Measurements from ENCODE around the gene CAPN5.
"Not testable (repeated sequence)": the region's sequence is repeated elsewhere in the genome, so short reads cannot be mapped to it uniquely, and the experiment has no call there.

The CAPN5 gene

DNA sequence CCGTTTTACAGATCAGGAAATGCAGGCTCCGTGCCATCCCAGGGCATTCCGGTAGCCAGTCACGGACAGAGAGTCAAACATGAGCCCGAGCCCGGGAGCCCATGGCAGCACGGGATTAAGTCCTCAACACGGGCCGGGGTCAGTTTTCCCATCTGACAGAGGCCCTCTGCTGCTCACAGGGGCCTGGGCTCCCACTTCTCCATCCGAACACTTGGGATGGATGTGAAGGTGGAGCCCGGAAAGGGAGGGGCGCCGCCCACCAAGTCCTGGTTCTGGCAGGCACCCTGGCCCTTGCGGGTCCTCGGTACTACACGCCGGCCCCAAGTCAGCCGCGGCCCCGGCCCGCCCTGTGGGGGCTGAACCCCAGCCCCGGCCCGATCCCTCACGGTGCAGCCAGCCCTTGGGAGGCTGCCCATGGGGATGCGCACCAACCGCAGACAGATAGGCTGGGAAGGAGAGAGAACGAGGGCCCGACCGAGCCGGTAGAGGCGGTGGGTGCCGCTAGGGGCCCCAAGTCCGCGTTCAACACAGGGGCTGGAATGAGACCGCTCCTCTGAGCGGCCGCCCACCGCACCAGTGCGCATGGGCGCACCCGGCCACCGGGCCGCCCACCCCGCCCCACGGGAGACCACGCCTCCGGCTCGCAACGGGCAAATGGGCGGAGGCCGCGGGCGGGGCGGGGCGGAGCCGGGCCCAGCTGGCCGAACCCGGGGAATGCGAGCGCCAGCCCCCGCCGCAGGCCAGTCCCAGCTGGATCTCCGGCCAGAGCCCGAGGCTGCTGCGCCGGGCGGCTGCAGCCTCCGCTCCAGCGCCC is at the start of gene CAPN5:
CAPN5 (plus strand) TSS at position 743 of the 814 bp plus-strand sequence. CDS start 17,916 bp downstream, outside the sequence.
- Mint-ChIP-seq H3K4me1 (ENCODE audit: low read depth) (peaks cover 5% of the 10 kb centered on the region), H3K4me3 (peak within 1 kb of the TSS; percentile 88), H3K27me3 (ENCODE audit: low read depth) (peaks cover 22% of the 10 kb centered on the region), H3K9me3 (no peaks in the 10 kb centered on the region), H3K27ac (no peak within 1 kb of the TSS), H3K36me3 (ENCODE audit: low read depth) (no peaks in the 10 kb centered on the region)
- DNase-seq (ENCODE audit: low spot score) = peak; percentile 87

DNA sequence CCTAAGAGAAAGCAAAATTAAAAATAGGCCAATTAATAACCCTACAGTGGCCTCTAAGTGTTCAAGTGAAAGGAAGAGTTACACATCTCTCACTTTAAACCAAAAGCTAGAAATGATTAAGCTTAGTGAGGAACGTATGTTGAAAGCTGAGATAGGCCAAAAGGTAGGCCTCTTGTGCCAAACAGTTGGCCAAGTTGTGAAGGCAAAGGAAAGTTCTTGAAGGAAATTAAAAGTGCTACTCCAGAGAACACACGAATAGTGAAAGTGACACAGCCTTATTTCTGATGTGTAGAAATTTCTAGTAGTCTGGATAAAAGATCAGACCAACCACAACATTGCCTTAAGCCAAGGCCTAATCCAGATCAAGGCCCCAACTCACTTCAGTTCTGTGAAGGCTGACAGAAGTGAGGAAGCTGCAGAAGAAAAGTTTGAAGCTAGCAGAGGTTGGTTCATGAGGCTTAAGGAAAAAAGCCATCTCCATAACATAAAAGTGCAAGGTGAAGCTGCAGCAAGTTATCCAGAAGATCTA is 48.3 kb upstream of the CAPN5 start:
- peaks cover 14% of the 10 kb centered on the region for H3K4me1 Mint-ChIP-seq (ENCODE audit: low read depth)
- H3K27ac Mint-ChIP-seq; DNase-seq (ENCODE audit: low spot score); H3K27me3 Mint-ChIP-seq (ENCODE audit: low read depth); H3K4me3 Mint-ChIP-seq; H3K9me3 Mint-ChIP-seq: not testable (repeated sequence)
- H3K36me3 Mint-ChIP-seq (ENCODE audit: low read depth) = peaks cover 20% of the 10 kb centered on the region

DNA sequence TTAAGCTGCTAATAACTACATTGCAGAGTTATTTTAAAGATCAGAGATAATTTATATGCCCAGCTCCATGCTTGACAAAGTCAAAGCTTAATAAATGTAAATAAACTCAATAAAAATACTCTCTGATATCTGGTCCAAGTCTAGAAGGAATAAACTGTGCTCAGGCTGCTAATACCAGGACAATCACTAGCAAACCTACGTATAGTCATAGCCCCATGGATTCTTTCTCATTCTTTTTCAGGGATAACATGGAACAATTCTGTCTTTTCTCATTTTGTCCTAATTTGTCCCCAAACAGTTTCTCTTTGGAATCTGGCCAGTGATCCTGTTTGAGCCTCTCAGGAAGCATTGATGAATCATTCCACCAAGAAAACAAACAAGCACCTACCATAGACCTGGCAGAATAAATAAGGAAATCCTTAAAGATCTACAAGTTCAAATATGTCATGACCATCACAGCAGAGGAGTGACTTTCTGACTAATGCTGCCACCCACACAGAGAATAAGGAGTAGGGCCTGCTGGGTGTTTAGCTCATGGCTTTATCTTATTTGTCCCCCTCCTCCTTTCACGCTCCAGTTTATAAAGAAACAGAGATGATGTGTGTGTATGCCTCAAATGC is 46.7 kb upstream of the CAPN5 start:
- H3K9me3 Mint-ChIP-seq = no peaks in the 10 kb centered on the region
- no peak overlapping the region for H3K27ac Mint-ChIP-seq
- H3K27me3 Mint-ChIP-seq (ENCODE audit: low read depth) = no peaks in the 10 kb centered on the region
- H3K36me3 Mint-ChIP-seq (ENCODE audit: low read depth) = peaks cover 20% of the 10 kb centered on the region
- H3K4me3 Mint-ChIP-seq = no peak overlapping the region
- no peak for DNase-seq (ENCODE audit: low spot score)
- peaks cover 14% of the 10 kb centered on the region for H3K4me1 Mint-ChIP-seq (ENCODE audit: low read depth)

DNA sequence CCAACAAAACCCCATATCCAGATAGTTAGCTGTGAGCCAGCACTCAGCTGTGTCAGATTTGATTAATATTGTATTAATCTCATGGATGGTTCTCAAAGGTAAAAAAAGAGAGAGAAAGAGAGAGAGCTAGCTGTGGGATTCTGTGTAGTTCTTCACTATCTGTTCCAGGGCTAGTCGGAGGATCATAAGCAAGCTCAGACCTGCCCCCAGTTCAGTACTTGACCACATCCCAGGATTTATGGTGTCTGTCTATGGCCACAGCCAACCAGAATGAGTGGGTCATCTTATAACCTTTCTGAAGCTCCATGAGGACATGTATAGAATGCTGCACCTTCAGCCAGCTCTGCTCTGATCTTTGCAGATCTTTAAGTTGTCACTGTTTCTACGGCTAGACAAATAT is 46.0 kb upstream of the CAPN5 start:
- no peaks in the 10 kb centered on the region for H3K9me3 Mint-ChIP-seq
- H3K36me3 Mint-ChIP-seq (ENCODE audit: low read depth) = peaks cover 20% of the 10 kb centered on the region
- H3K27ac Mint-ChIP-seq = no peak overlapping the region
- no peak for DNase-seq (ENCODE audit: low spot score)
- H3K4me1 Mint-ChIP-seq (ENCODE audit: low read depth) = peaks cover 14% of the 10 kb centered on the region
- H3K27me3 Mint-ChIP-seq (ENCODE audit: low read depth) = no peaks in the 10 kb centered on the region
- H3K4me3 Mint-ChIP-seq = no peak overlapping the region

DNA sequence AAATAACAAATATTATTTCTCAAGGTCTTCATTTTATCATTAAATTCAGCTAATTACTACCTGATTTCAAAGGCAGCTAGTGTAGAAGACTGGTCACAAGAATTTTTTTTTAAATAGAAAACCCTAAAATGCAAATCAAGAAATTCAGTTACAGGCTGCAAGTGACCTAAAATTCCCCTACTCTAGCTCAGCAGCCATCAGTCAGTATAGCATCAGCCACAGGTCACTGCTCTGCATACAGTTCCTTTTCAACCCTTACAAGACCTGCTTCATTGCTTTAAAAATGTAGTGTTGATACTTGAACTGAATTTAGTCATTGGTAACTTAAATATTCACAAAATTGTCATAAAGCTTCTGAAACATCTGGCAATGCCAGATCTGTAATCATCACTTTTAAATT is 42.0 kb upstream of the CAPN5 start:
- peaks cover 4% of the 10 kb centered on the region for H3K4me1 Mint-ChIP-seq (ENCODE audit: low read depth)
- no peak overlapping the region for H3K27ac Mint-ChIP-seq
- peaks cover 3% of the 10 kb centered on the region for H3K27me3 Mint-ChIP-seq (ENCODE audit: low read depth)
- peaks cover 2% of the 10 kb centered on the region for H3K36me3 Mint-ChIP-seq (ENCODE audit: low read depth)
- H3K4me3 Mint-ChIP-seq = no peak overlapping the region
- no peak for DNase-seq (ENCODE audit: low spot score)
- no peaks in the 10 kb centered on the region for H3K9me3 Mint-ChIP-seq

DNA sequence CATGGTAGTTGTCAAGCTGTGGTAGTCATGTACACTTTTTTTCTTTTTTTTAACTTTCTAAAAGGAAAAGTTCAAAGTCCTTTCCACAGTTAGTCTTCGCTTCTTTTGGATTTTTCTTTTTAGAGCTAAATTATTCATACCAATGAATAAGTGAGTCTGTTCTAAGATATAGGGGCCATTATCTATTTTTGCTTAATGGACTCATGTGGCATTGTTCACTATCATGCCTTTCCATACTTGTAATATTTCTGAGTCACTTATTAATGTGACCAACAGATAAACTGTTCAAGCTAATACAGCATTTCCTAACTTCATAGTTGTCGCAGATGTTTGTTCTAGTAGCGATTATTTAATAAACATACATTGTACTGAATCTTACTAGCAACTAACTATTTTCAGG is 40.5 kb upstream of the CAPN5 start:
- Mint-ChIP-seq H3K4me1 (ENCODE audit: low read depth) (peaks cover 4% of the 10 kb centered on the region), H3K4me3 (no peak overlapping the region), H3K9me3 (no peaks in the 10 kb centered on the region), H3K27ac (no peak overlapping the region), H3K27me3 (ENCODE audit: low read depth) (peaks cover 6% of the 10 kb centered on the region), H3K36me3 (ENCODE audit: low read depth) (no peaks in the 10 kb centered on the region)
- no peak for DNase-seq (ENCODE audit: low spot score)

DNA sequence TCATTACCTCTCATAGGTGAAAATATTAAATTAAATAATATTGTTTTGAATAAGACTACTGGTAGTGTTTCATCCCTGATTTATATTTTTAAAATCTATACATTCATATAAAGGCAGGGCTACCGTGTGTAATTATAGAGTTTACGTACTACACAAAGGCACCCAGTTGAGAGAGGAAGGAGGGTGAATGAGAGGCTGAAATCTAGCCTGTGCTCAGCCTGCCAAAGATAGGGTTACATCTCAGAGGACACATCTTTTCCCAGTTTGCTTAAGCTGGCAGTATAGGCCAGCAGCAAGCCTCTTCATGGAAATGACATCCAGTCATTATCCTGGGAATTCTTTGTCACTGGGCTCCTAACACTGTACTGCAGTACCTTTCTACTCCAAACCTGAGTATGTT is 40.0 kb upstream of the CAPN5 start:
- Mint-ChIP-seq H3K36me3 (ENCODE audit: low read depth) (no peaks in the 10 kb centered on the region), H3K27me3 (ENCODE audit: low read depth) (peaks cover 6% of the 10 kb centered on the region), H3K4me1 (ENCODE audit: low read depth) (peaks cover 4% of the 10 kb centered on the region), H3K9me3 (no peaks in the 10 kb centered on the region), H3K4me3 (no peak overlapping the region), H3K27ac (no peak overlapping the region)
- no peak for DNase-seq (ENCODE audit: low spot score)

DNA sequence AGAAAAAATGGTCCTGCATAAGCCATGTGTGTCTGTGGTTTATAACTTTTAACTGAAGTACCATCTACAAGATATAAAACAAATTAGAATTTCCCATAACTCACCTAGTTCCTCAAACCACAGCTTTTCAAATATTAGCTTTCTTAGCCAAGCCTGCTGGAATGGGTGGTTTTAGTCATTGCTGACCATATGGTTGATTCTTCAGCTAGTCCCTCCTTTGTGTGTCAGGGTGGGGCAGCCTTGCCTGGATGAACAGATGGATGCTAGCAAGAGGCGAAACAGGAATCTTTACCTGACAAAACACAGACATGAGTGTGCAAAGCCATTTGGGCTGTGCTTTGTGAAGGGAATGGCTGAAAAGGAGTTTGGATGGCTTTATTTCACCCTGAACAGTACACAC is 39.5 kb upstream of the CAPN5 start:
- Mint-ChIP-seq H3K4me1 (ENCODE audit: low read depth) (peaks cover 4% of the 10 kb centered on the region), H3K36me3 (ENCODE audit: low read depth) (no peaks in the 10 kb centered on the region), H3K27ac (no peak overlapping the region), H3K27me3 (ENCODE audit: low read depth) (peaks cover 6% of the 10 kb centered on the region), H3K4me3 (no peak overlapping the region), H3K9me3 (no peaks in the 10 kb centered on the region)
- no peak for DNase-seq (ENCODE audit: low spot score)

DNA sequence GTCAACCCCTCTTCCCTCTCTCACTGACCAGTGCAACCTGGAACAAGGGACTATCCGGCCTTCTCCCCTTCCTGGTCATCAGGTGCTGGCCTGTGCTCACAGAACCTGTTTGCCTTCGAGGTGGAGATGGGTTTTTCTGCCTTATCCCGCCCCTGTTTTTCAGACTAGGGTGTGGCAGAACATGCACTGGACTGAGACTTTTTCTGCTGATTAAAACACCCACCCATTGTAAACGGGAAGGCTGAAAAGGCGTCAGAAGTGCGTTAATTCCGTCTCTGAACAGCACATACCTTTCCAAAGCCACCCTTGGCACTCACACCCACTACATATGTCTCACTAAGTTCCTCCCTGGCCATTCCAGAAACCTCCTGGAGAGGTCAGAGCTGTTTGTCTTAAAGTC is 36.9 kb upstream of the CAPN5 start:
- H3K9me3 Mint-ChIP-seq = no peaks in the 10 kb centered on the region
- no peak for DNase-seq (ENCODE audit: low spot score)
- H3K36me3 Mint-ChIP-seq (ENCODE audit: low read depth) = no peaks in the 10 kb centered on the region
- H3K4me1 Mint-ChIP-seq (ENCODE audit: low read depth) = no peaks in the 10 kb centered on the region
- H3K27me3 Mint-ChIP-seq (ENCODE audit: low read depth) = peaks cover 6% of the 10 kb centered on the region
- no peak overlapping the region for H3K4me3 Mint-ChIP-seq
- no peak overlapping the region for H3K27ac Mint-ChIP-seq

DNA sequence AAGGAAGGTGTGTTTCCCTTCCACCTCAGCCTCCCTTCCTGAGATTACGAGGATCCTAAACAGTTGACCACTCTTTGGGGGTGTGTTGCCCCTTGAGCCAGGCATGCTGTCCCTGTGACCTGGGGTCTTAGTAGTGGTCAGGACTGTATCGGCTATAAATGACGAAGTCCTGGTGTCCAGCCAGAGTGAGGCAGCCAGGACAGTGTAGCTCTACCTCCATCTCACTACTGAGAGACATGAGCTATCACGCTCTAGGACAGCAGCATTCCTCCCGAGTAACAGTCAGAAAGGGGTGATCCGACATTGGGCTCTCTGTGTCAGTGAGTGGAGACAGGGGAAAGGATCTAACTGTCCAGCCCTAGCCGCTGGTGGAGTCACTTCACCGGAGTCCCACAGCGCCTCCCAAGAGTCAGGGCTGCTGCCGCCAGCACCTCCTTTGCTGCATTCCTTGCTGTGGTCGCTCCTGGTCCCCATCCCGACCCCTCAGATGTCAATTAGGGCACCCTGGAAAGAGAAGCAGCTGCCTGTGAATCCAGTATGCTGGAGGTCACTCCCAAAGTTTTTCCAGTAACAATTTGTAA is 35.8 kb upstream of the CAPN5 start:
- Mint-ChIP-seq H3K9me3 (no peaks in the 10 kb centered on the region), H3K27me3 (ENCODE audit: low read depth) (peaks cover 9% of the 10 kb centered on the region), H3K4me3 (no peak overlapping the region), H3K4me1 (ENCODE audit: low read depth) (no peaks in the 10 kb centered on the region), H3K36me3 (ENCODE audit: low read depth) (no peaks in the 10 kb centered on the region), H3K27ac (no peak overlapping the region)
- no peak for DNase-seq (ENCODE audit: low spot score)

DNA sequence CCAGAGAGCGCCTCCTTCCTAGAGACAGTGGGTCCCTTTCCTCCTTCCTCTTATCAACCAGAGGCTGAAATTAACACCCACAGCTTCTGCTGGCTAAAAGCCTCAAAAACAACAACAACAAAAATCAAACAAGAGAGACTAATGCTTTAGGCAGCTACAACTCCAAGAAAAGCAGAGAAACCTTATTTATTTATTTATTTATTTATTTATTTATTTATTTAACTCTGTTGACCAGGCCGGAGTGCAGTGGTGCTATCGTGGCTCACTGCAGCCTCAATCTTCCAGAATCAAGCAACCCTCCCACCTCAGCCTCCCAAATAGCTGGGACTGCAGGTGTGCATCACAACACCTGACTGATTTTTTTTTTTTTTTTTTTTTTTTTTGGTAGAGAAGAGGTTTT is 35.2 kb upstream of the CAPN5 start:
- Mint-ChIP-seq H3K9me3 (no peaks in the 10 kb centered on the region), H3K36me3 (ENCODE audit: low read depth) (no peaks in the 10 kb centered on the region), H3K4me1 (ENCODE audit: low read depth) (no peaks in the 10 kb centered on the region), H3K27ac (no peak overlapping the region), H3K4me3 (no peak overlapping the region), H3K27me3 (ENCODE audit: low read depth) (peaks cover 9% of the 10 kb centered on the region)
- DNase-seq (ENCODE audit: low spot score) = no peak

DNA sequence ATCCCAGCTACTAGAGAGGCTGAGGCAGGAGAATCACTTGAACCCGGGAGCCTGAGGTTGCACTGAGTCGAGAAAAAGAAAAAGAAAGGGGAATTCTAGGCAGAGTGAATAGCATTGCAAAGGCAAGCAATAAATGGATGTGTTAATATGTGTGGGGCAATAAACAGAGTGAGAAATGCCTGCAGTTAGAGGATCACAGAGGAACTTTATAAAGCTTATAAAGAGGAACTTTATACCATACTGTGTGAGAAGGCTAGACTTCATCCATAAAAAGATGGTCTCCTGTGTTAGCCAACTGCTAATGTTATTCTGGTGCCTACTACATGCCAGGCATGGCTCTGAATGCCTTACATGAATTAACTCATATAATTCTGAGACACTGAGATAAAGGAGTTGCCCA is 31.7 kb upstream of the CAPN5 start:
- H3K4me3 Mint-ChIP-seq = no peak overlapping the region
- DNase-seq (ENCODE audit: low spot score) = no peak
- H3K27me3 Mint-ChIP-seq (ENCODE audit: low read depth) = peaks cover 30% of the 10 kb centered on the region
- H3K4me1 Mint-ChIP-seq (ENCODE audit: low read depth) = peaks cover 4% of the 10 kb centered on the region
- H3K36me3 Mint-ChIP-seq (ENCODE audit: low read depth) = no peaks in the 10 kb centered on the region
- no peak overlapping the region for H3K27ac Mint-ChIP-seq
- no peaks in the 10 kb centered on the region for H3K9me3 Mint-ChIP-seq

DNA sequence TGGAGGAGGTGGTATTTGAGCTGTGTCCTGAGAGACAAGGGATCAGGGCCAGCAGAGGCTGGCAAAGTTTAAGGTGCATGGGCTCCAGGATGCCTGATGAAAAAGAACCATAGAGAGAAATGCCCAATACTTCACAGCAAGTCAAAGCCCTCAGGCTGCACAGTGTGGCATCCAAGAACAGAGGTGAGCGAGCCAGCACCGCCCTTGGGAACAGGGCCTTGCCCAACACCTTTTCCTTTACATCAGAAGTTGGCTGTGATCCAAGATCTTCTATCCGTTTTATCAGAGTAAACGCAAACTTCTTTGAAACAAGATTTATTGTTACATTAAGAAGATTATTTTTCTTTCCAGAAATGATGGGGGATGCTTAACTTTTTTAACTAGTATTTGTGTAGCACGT is 31.2 kb upstream of the CAPN5 start:
- H3K4me3 Mint-ChIP-seq = no peak overlapping the region
- H3K9me3 Mint-ChIP-seq = no peaks in the 10 kb centered on the region
- no peaks in the 10 kb centered on the region for H3K36me3 Mint-ChIP-seq (ENCODE audit: low read depth)
- H3K27me3 Mint-ChIP-seq (ENCODE audit: low read depth) = peaks cover 29% of the 10 kb centered on the region
- H3K27ac Mint-ChIP-seq = no peak overlapping the region
- peaks cover 4% of the 10 kb centered on the region for H3K4me1 Mint-ChIP-seq (ENCODE audit: low read depth)
- no peak for DNase-seq (ENCODE audit: low spot score)

DNA sequence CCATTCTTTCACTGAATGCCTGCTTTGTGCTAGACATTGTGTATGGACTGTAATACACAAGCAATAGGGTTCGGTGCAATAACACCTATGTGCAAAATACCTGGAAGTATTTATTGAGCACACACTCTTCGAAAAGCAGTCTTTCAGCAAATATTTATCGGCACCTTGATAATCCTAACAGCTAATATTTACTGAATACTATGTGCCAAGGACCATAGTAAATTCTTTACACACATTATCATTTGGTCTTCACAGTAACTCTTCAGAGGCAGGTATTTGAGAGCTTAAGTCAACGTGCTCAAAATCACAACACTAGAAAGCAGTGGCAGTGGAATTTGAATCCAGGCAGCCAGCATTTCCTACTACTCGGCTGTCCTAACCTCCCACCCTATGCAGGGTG is 30.4 kb upstream of the CAPN5 start:
- H3K36me3 Mint-ChIP-seq (ENCODE audit: low read depth) = no peaks in the 10 kb centered on the region
- peaks cover 33% of the 10 kb centered on the region for H3K27me3 Mint-ChIP-seq (ENCODE audit: low read depth)
- H3K27ac Mint-ChIP-seq = no peak overlapping the region
- DNase-seq (ENCODE audit: low spot score) = no peak
- no peaks in the 10 kb centered on the region for H3K9me3 Mint-ChIP-seq
- H3K4me1 Mint-ChIP-seq (ENCODE audit: low read depth) = peaks cover 4% of the 10 kb centered on the region
- no peak overlapping the region for H3K4me3 Mint-ChIP-seq

Measured in T-helper 2 cell treated with Interferon-gamma antibody and Interleukin-4, amounts not matched to agents 5 μg/mL and 100 μg/mL, for 36 hours (primary cell).